NCI-H1092 treated with DMSO at 0.1 percent for 48 hours (cell line): ENCODE measurements around the gene MEX3C.

Experiments used
- DNase-seq: peaks from one replicate; lab custom pipeline; 2025; lab: John Stamatoyannopoulos, UW

Gene MEX3C

GRCh38 chr18:51191128-51191717, 6.3 kb downstream of the MEX3C start:
- no peak for DNase-seq

DNA sequence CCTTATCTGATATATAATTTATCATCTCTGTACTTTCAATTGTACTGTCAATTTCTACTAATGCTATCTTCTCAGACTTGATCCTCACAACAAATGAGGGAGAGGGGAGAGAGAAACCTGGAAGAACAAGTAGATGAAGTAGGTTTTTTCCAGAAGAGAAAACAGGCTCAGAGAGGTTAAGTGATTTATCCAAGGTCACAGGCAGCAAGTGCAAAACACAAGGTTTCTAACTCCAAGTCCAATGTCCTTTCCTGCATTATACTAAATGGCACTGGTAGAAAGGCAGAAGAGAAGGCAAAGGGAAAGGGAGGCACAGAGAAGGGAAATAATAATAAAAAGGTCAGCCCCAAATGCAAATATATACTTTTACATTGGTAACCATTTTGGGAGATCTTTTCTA, 7.5 kb downstream of the MEX3C start:
- DNase-seq: no peak

DNA sequence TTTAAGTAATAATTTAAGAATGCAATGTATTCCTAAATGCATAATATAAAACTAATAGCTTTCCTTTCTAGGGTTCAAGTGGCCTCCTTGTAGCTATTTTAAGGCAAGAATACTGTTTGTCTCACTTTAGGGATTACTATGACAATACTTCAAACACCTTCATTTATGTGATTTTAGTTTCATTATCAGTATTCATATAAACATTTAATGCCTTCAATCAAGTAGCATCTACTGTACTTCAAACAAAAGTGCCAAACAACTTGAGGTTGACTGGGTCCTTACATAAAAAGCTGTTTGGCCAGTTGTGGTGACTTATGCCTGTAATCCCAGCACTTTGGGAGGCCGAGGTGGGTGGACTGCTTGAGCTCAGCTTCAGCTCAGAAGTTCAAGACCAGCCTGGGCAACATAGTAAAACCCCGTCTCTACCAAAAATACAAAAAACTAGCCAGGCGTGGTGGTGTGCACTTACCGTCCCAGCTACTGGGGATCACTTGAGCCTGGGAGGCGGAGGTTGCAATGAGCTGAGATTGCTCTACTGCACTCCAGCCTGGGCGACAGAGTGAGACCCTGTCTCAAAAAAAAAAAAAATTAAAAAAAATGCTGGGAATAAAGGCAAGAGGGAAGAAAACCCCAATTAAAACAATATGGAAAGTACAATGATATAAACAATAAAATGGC, 9.3 kb downstream of the MEX3C start:
- no peak for DNase-seq

DNA sequence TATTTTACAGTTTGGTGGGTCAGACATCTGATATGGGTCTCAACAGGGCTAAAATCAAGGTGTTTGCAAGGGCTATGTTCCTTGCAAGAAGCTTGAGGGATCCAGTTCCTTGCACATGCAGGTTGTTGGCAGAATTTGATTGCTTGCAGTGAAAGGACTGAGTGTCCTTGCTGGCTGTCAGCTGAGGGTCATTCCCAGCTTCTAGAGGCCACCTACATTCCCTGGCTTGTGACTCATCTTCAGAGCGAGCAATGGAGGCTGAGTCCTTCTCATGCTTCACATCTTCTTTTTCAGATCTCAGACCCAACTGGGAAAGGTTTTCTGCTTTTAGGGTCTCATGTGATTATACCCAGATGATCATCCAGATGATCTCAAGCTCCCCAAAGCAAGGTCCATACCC, 12.4 kb downstream of the MEX3C start:
- no peak for DNase-seq

GRCh38 chr18:51184091-51184457, 13.4 kb downstream of the MEX3C start:
- DNase-seq: no peak

DNA sequence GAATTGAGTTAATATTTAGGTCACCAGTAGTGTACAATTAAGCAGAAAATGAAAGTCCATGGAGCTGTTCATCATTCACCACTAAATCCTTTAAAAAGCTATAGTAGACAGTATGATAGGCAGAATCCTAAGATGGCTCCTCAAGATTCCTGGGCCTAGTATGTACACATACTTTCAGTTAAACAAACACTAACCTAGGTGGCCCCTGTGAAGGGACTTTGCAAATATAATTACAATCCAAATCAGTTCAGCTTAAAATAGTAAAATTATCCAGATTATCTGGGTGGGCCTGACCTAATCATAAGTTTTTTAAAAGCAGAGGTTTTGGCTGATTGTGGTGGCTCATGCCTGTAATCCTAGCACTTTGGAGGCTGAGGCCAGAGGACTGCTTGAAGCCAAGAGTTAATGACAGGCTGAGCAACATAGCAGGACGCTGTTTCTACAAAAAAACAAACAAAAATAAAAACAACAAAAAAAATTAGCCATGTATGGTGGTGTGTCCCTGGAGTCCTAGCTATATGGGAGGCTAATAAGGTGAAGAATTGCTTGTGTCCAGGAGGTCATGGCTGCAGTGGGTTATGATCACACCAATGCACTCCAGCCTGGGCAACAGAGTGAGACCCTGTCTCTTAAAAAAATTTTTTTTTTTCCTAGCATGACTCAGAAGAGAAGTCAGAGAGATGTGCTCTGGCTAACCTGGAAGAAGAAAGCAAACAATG, 13.9 kb downstream of the MEX3C start:
- no peak for DNase-seq

DNA sequence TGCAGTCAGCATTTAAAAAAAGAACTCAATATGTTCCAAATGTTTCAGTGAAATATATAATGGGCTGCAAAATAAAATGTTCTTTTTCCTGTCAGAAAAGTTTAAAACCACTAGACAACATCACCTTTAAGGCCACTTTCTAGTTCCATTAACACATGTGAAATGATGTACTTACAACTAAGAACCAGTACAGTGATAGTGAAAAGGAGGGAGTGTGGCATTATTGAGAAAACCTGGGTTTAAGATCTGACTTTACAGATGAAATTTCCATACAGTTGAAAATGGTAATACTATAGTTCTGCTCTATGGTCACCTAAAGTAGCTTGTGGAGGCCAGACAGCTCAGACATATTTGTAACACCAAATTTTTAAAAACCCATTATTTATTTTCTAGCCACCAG, 14.7 kb downstream of the MEX3C start:
- no peak for DNase-seq

DNA sequence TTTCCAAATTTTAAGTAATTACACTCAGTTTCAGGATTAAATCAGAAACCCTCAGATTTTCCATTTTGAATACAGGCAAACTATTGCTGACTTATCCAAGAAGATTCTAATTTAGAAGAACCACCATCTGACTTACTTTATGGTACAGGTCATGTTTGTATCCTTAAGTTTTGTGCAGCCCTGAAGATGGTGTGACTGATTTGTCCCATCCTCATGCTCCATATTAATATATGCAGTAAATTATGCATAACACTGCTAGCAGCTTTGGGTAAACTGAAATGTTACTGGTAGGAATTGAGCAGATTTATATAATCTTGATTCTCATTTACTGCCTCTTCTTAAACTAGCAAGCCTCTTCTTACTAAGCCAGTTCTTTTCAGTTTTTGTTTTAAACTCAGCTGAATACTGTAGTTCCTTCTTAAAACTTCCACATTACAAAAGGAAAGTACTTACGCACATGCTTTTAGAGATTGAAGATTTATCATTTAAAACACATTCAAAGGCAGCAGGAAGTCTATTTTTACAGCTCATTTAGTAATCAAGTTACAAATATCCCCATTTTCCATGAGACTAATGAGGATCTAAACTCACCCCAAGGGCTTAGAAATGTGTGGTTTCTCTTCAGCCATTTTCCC, 25.7 kb downstream of the MEX3C start:
- no peak for DNase-seq

DNA sequence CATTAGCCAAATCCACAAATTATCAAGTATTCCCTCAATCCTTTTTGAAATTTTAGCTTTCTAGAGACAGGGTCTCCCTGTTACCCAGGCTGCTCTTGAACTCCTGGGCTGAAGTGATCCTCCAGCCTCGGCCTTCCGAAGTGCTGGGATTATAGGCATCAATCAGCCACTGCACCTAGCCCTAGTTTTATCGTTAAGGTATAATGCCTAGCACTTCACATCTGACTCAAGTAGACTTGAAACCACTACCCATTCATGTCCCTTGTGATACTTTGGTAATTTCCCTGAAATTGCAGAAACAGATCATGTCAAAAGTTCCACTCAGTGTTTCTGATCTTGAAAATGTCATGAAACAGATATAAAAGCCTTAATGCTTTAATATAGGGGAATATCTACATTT, 26.3 kb downstream of the MEX3C start:
- DNase-seq: no peak

- DNase-seq: no peak
Measured at GRCh38 chr18:51170664-51171063, 26.8 kb downstream of the MEX3C start.

- DNase-seq: no peak
Measured at GRCh38 chr18:51169731-51170130, 27.8 kb downstream of the MEX3C start.

- DNase-seq: no peak
Measured at GRCh38 chr18:51168960-51169662, 28.4 kb downstream of the MEX3C start.

- no peak for DNase-seq
Measured at GRCh38 chr18:51168026-51168742, 29.3 kb downstream of the MEX3C start.

GRCh38 chr18:51165296-51165695, 32.2 kb downstream of the MEX3C start:
- DNase-seq: no peak

DNA sequence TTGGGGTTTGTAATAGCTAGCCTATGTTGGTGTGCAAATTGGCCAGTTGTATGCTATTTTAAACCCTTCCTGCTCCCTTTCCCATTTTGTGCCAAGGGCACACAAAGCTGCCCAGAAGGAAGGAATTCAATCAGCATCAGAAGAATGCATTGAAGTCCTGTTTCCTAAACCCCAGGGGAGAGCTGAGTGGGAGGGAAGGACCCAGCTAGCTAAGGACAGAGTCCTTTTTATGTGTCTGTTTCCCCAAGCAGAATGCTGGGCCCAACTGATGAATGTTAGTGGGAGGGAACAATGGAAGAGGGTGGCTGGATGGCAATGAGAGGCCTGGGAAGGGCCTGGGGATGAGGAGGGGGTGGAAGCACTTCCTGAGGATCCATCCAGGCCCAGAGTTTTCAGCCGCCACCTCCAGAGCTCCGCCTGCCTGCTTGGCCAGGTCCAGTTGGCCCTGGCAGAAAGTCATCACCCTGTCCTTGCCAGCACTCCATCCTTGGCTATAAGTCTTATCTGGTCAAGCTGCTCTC, 32.7 kb downstream of the MEX3C start:
- DNase-seq: no peak

- DNase-seq: no peak
Measured at GRCh38 chr18:51164342-51164741, 33.1 kb downstream of the MEX3C start.

DNA sequence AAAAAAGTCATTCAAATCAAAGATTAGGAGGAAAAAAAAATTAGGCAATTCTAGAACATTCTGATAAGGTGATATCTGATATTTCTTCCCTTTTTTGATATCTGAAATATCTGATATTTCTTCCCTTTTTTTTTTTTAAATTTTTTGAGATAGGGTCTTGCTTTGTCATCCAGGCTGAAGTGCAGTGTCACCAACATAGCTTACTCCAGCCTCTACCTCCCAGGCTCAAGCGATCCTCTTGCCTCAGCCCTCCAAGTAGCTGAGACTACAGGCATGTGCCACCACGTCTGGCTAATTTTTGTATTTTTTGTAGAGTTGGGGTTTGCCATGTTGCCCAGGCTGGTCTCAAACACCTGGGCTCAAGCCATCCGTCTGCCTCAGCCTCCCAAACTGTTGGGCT, 33.9 kb downstream of the MEX3C start:
- no peak for DNase-seq

GRCh38 chr18:51162617-51163016, 34.9 kb downstream of the MEX3C start:
- DNase-seq: no peak

DNA sequence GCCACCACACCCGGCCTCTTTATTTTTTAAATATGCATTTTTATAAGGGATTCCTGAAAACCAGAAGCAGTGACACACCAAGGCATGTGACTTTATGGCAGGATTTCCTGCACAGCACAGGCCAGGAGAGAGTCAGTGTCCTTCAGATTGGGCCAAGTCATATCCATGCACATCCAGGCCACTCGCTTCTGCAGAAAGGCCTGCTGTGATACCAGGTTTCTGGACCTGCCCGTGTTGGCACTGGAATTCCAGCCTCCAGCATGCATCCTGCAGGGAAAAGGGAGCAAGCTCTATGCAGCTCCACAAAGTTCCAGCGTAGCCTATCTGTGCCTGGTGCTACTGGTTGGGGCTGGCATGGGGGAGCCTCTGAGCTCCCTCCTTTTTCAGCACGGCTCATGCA, 36.8 kb downstream of the MEX3C start:
- DNase-seq: no peak

- no peak for DNase-seq
Measured at GRCh38 chr18:51157215-51157614, 40.3 kb downstream of the MEX3C start.

- no peak for DNase-seq
Measured at GRCh38 chr18:51154431-51155063, 42.9 kb downstream of the MEX3C start.
